Mesenchymal stem cell (in vitro differentiated cells and primary cell): ENCODE measurements around the gene SLC39A3.

Experiments
- DNase-seq: peaks from one replicate; pipeline ENCODE4 v3.0.0-alpha.2; 2013
- H2AFZ ChIP-seq: one replicate; pipeline ENCODE4 v1.6.1; 2013; ENCODE audit warnings: low read depth, mild to moderate bottlenecking, control low read depth, inconsistent platforms, low read length, moderate library complexity
- H2AK5ac ChIP-seq: 2 replicates; pipeline ENCODE4 v1.6.1; 2013; ENCODE audit warnings: low read length, moderate library complexity, mild to moderate bottlenecking, inconsistent platforms; ENCODE audit not compliant: severe bottlenecking
- H2BK120ac ChIP-seq: one replicate; pipeline ENCODE4 v1.6.1; 2013; ENCODE audit warnings: low read depth, mild to moderate bottlenecking, inconsistent platforms, low read length, moderate library complexity
- H2BK12ac ChIP-seq, 2 experiments: one replicate each; pipeline ENCODE4 v1.6.1; 2013; ENCODE audit warnings: inconsistent platforms in 2 of 2, low read length in 2 of 2, mild to moderate bottlenecking in 2 of 2, moderate library complexity in 2 of 2, control low read depth in 1 of 2
- H2BK15ac ChIP-seq: one replicate; pipeline ENCODE4 v1.6.1; 2013; ENCODE audit warnings: mild to moderate bottlenecking, low read depth, inconsistent platforms; ENCODE audit not compliant: poor library complexity, severe bottlenecking
- H2BK5ac ChIP-seq: 2 replicates; pipeline ENCODE4 v1.6.1; 2013; ENCODE audit warnings: low read depth, mild to moderate bottlenecking, low read length, control low read depth, inconsistent platforms; ENCODE audit not compliant: poor library complexity, severe bottlenecking
- H3K14ac ChIP-seq, 2 experiments: one replicate each; pipeline ENCODE4 v1.6.1; 2013; ENCODE audit warnings: inconsistent platforms in 2 of 2, low read length in 2 of 2, control low read depth in 1 of 2, mild to moderate bottlenecking in 1 of 2, moderate library complexity in 1 of 2
- H3K18ac ChIP-seq, 2 experiments: one replicate each; pipeline ENCODE4 v1.6.1; 2013; ENCODE audit warnings: inconsistent platforms in 2 of 2, low read length in 2 of 2, control low read depth in 1 of 2, low read depth in 1 of 2, mild to moderate bottlenecking in 1 of 2
- H3K23ac ChIP-seq, 2 experiments: one replicate each; pipeline ENCODE4 v1.6.1; 2013; ENCODE audit warnings: inconsistent platforms in 2 of 2, low read length in 2 of 2, mild to moderate bottlenecking in 2 of 2, moderate library complexity in 2 of 2, control low read depth in 1 of 2
- H3K27ac ChIP-seq: 2 replicates; pipeline ENCODE4 v1.5.1; 2013; ENCODE audit warnings: mild to moderate bottlenecking, moderate library complexity, low read length, control low read depth, inconsistent platforms; ENCODE audit not compliant: poor library complexity, severe bottlenecking
- H3K27me3 ChIP-seq, 2 experiments: 2 replicates each; pipeline versions ENCODE4 v1.6.1 to v1.7.0; 2013; ENCODE audit warnings: low read length in 2 of 2, mild to moderate bottlenecking in 2 of 2, moderate library complexity in 2 of 2, control low read depth in 1 of 2, inconsistent platforms in 1 of 2; ENCODE audit not compliant: control insufficient read depth in 1 of 2, insufficient read depth in 1 of 2
- H3K36me3 ChIP-seq, 2 experiments: 2 replicates each; pipeline versions ENCODE4 v1.6.1 to v1.7.0; 2013; ENCODE audit warnings: low read length in 2 of 2, control low read depth in 1 of 2, inconsistent platforms in 1 of 2, low read depth in 1 of 2, mild to moderate bottlenecking in 1 of 2; ENCODE audit not compliant: insufficient read depth in 2 of 2, control insufficient read depth in 1 of 2
- H3K4ac ChIP-seq, 2 experiments: one replicate each; pipeline ENCODE4 v1.6.1; 2013; ENCODE audit warnings: inconsistent platforms in 2 of 2, low read length in 2 of 2, mild to moderate bottlenecking in 2 of 2, moderate library complexity in 2 of 2, control low read depth in 1 of 2, low read depth in 1 of 2
- H3K4me1 ChIP-seq: 2 replicates; pipeline ENCODE4 v1.6.1; 2013; ENCODE audit warnings: low read depth, low read length, control low read depth; ENCODE audit not compliant: control insufficient read depth, insufficient read depth
- H3K4me2 ChIP-seq: 2 replicates; pipeline ENCODE4 v1.6.1; 2013; ENCODE audit warnings: low read length, mild to moderate bottlenecking, inconsistent platforms; ENCODE audit not compliant: poor library complexity, severe bottlenecking
- H3K4me3 ChIP-seq, 2 experiments: 2 replicates each; pipeline versions ENCODE4 v1.5.1 to v1.7.0; 2013; ENCODE audit warnings: low read length in 2 of 2, mild to moderate bottlenecking in 2 of 2, control low read depth in 1 of 2, low read depth in 1 of 2; ENCODE audit not compliant: insufficient read depth in 1 of 2
- H3K79me1 ChIP-seq: replicated peaks from 2 replicates; pipeline ENCODE4 v1.6.1; 2013; ENCODE audit warnings: mild to moderate bottlenecking, control low read depth, low read length, inconsistent platforms; ENCODE audit not compliant: poor library complexity, severe bottlenecking
- H3K9ac ChIP-seq: 2 replicates; pipeline ENCODE4 v1.7.0; 2013; ENCODE audit warnings: mild to moderate bottlenecking, low read length, moderate library complexity
- H3K9me3 ChIP-seq: 2 replicates; pipeline ENCODE4 v1.7.0; 2013; ENCODE audit warnings: mild to moderate bottlenecking, low read length; ENCODE audit not compliant: control insufficient read depth
- H4K8ac ChIP-seq: one replicate; pipeline ENCODE4 v1.6.1; 2013; ENCODE audit warnings: inconsistent platforms, mild to moderate bottlenecking, low read length, moderate library complexity
- H4K91ac ChIP-seq: one replicate; pipeline ENCODE4 v1.6.1; 2013; ENCODE audit warnings: mild to moderate bottlenecking, low read length, inconsistent platforms
- WGBS: methylation state at CpG from one replicate; pipeline ENCODE4 v1.1.7; 2013; ENCODE audit warnings: mixed read lengths; 5-methylcytosine and 5-hydroxymethylcytosine counted together

The SLC39A3 gene

DNA sequence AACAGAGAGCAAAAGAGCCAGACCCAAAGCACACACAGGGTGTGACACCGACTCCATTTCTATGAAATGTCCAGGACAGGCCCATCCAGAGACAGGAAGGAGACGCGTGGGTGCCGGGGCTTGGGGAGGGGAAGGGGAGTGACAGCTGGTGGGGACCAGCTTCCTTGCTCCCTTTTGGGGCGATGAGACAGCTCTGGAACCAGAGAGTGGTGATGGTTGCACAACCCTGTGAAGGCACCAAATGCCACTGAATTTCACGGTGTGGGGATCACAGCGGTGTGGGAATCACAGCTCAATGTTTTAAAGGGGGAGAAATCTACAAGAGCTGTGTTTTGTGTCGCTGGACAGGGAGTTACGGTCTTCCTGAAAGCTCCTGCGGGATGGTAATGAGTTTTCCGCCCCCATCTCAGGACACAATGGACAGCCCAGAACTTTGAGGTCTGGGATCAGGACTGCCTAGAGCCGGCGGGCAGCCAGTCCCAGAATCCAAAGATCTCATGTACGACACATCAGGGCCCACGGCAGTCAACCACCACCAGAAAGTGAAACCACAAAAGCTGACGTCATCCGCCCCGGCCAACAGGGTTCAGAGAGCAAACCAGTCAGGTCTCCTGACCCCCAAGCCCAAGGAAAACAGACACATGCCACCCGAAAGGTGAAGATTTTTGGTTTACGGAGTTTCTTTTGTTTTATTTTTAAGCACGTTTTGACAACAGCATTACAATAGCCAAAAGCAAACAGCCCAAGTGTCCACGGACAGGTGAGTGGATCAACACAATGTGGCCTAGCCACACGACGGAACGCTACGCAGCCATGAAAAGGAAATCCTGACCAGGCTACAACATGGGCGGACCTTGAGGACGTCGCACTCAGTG, 36.0 kb upstream of the SLC39A3 start:
- Histone ChIP-seq H3K9ac (peak overlapping the region; percentile 56), H3K9me3 (no peaks in the 10 kb centered on the region), H2BK12ac (peak overlapping the region in 1 of 2 experiments; percentile 78), H3K4me3 (peak overlapping the region in 1 of 2 experiments; percentile 18), H3K14ac (no peak overlapping the region), H2BK5ac (no peak overlapping the region), H3K79me1 (peaks cover 2% of the 10 kb centered on the region), H3K4me2 (no peak overlapping the region), H3K27ac (no peak overlapping the region), H3K18ac (no peak overlapping the region), H3K4me1 (peaks cover 23% of the 10 kb centered on the region), H2BK15ac (no peak overlapping the region), H2AK5ac (peak overlapping the region; percentile 5), H3K27me3 (no peaks in the 10 kb centered on the region), H4K91ac (no peak overlapping the region), H3K23ac (no peak overlapping the region), H2BK120ac (no peak overlapping the region), H3K4ac (no peak overlapping the region), H3K36me3 (peaks cover 4 to 67% of the 10 kb centered on the region in 2 experiments), H2AFZ (no peak overlapping the region), H4K8ac (peak overlapping the region; percentile 30)
- WGBS: 90% methylated on average over 29 of the region's 29 CpGs
- DNase-seq: peak; percentile 68

DNA sequence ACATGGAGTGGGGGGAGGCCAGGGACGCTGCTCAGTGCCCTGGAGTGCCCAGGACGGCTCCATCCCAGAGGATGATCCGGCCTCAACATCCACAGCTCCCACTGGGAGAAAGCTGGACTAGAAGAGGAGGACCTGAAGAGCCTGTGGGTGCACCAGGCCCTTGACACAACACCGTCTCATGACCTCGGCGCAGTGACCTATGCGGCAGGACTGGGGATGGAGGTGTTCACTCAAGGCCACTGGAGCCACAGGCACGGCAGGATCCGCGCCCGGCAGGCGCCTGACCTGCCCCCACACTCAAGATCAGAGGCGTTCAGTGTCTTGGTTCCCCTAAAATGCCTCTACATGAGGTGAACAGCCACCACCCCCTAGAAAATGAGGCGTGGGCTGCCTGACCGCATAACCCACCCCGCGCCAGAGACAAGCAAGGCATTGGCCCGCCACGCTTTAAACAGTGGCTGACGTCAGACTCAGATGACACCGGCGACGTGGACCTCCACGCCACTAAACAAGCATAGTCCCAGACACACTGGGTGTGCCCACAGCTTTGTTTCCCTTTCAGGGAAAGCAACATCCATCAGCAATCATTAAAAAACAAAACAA, 35.2 kb upstream of the SLC39A3 start:
- H3K23ac ChIP-seq: no peak overlapping the region
- H3K4me3 ChIP-seq: peak overlapping the region in 1 of 2 experiments; percentile 18
- no peak overlapping the region for H2AK5ac ChIP-seq
- no peak overlapping the region for H3K4ac ChIP-seq
- H3K79me1 ChIP-seq: peaks cover 2% of the 10 kb centered on the region
- H2BK120ac ChIP-seq: no peak overlapping the region
- WGBS: 95% methylated on average over 24 of the region's 24 CpGs
- H3K36me3 ChIP-seq: peaks cover 4 to 68% of the 10 kb centered on the region in 2 experiments
- peaks cover 19% of the 10 kb centered on the region for H3K4me1 ChIP-seq
- H3K14ac ChIP-seq: no peak overlapping the region
- no peak overlapping the region for H3K27ac ChIP-seq
- H2BK15ac ChIP-seq: no peak overlapping the region
- no peaks in the 10 kb centered on the region for H3K9me3 ChIP-seq
- no peak overlapping the region for H3K18ac ChIP-seq
- no peak overlapping the region for H2AFZ ChIP-seq
- H4K8ac ChIP-seq: no peak overlapping the region
- H4K91ac ChIP-seq: no peak overlapping the region
- no peak for DNase-seq
- H2BK5ac ChIP-seq: no peak overlapping the region
- peak overlapping the region; percentile 56 for H3K9ac ChIP-seq
- H3K4me2 ChIP-seq: no peak overlapping the region
- H2BK12ac ChIP-seq: no peak overlapping the region
- H3K27me3 ChIP-seq: no peaks in the 10 kb centered on the region

DNA sequence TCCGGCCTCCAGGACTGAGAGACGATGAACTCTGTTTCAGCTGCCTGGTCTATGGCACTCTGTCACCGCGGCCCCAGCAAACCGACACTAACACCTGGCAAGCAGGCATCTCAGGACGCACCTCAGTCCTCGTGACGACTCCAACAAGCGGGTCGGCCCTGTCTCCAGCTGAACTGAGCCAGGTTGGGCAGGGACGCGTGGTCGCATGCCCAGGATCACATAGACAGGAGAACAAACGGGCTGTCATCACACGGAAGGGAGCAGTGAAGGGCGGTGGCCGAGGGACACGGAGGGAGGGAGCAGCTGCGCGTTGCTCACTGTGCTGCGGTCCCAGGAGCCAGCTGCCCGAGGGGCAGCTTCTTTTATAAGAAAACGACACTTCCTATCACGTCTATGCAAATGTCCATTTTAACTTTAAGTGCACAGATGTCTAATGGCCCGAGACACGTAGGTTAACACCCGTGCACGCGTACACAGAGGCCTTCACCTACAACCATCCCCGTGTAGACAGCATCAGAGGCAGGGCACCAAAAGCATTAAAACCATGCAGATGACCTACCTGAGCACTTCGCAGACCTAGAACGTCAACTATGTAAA, 34.4 kb upstream of the SLC39A3 start:
- H2BK120ac ChIP-seq: no peak overlapping the region
- H3K14ac ChIP-seq: no peak overlapping the region
- H2BK5ac ChIP-seq: no peak overlapping the region
- no peak overlapping the region for H3K4me3 ChIP-seq
- peaks cover 6% of the 10 kb centered on the region for H3K79me1 ChIP-seq
- H4K91ac ChIP-seq: peak overlapping the region; percentile 65
- H3K27me3 ChIP-seq: no peaks in the 10 kb centered on the region
- H3K36me3 ChIP-seq: peaks cover 4 to 68% of the 10 kb centered on the region in 2 experiments
- no peak for DNase-seq
- no peaks in the 10 kb centered on the region for H3K9me3 ChIP-seq
- no peak overlapping the region for H2BK15ac ChIP-seq
- H3K23ac ChIP-seq: no peak overlapping the region
- no peak overlapping the region for H2BK12ac ChIP-seq
- peak overlapping the region; percentile 16 for H4K8ac ChIP-seq
- H2AK5ac ChIP-seq: no peak overlapping the region
- no peak overlapping the region for H2AFZ ChIP-seq
- H3K27ac ChIP-seq: no peak overlapping the region
- no peak overlapping the region for H3K9ac ChIP-seq
- no peak overlapping the region for H3K18ac ChIP-seq
- H3K4ac ChIP-seq: no peak overlapping the region
- no peak overlapping the region for H3K4me2 ChIP-seq
- WGBS: 94% methylated on average over 32 of the region's 32 CpGs
- peaks cover 19% of the 10 kb centered on the region for H3K4me1 ChIP-seq
